HEK293 (cell line): ENCODE measurements around the gene COL15A1.
A peak's percentile ranks its signal among the peaks of the same experiment; 100 is the strongest.

Experiments
- AEBP2 ChIP-seq: fragments of 450-650 bp; formaldehyde crosslinking; IDR thresholded peaks from 2 replicates; pipeline ENCODE4 v1.5.1; 2016; ENCODE audit warnings: missing biosample characterization, missing genetic modification characterization, borderline replicate concordance
- BCL6B ChIP-seq: fragments of 450-650 bp; formaldehyde crosslinking; IDR thresholded peaks from 2 replicates; pipeline ENCODE4 v1.5.1; 2017; ENCODE audit warnings: missing biosample characterization, missing genetic modification characterization
- CTCF ChIP-seq: fragments of 450-650 bp; formaldehyde crosslinking; IDR thresholded peaks from 2 replicates; pipeline ENCODE4 v1.5.1; 2016; ENCODE audit warnings: missing biosample characterization, missing genetic modification characterization
- KLF8 ChIP-seq: fragments of 450-650 bp; formaldehyde crosslinking; IDR thresholded peaks from 2 replicates; pipeline ENCODE4 v1.5.1; 2016; ENCODE audit warnings: missing biosample characterization, missing genetic modification characterization
- REST ChIP-seq: fragments of 450-650 bp; formaldehyde crosslinking; IDR thresholded peaks from 2 replicates; pipeline ENCODE4 v1.5.1; 2016; ENCODE audit warnings: missing biosample characterization, missing genetic modification characterization
- SP2 ChIP-seq: fragments of 450-650 bp; formaldehyde crosslinking; IDR thresholded peaks from 2 replicates; pipeline ENCODE4 v1.5.1; 2016; ENCODE audit warnings: missing biosample characterization, missing genetic modification characterization
- SP3 ChIP-seq: fragments of 450-650 bp; formaldehyde crosslinking; IDR thresholded peaks from 2 replicates; pipeline ENCODE4 v1.5.1; 2016; ENCODE audit warnings: missing biosample characterization, missing genetic modification characterization
- ZBTB11 ChIP-seq: fragments of 450-650 bp; formaldehyde crosslinking; conservative IDR thresholded peaks from 2 replicates; pipeline ENCODE4 v1.5.1; 2016; ENCODE audit warnings: low read depth, missing biosample characterization, missing genetic modification characterization
- ZFHX2 ChIP-seq: fragments of 450-650 bp; formaldehyde crosslinking; conservative IDR thresholded peaks from 2 replicates; pipeline ENCODE4 v1.5.1; 2016; ENCODE audit warnings: missing biosample characterization, missing genetic modification characterization
- ZFP37 ChIP-seq: fragments of 450-650 bp; formaldehyde crosslinking; IDR thresholded peaks from 2 replicates; pipeline ENCODE4 v1.5.1; 2016; ENCODE audit warnings: missing biosample characterization, missing genetic modification characterization
- ZNF146 ChIP-seq: fragments of 450-650 bp; formaldehyde crosslinking; IDR thresholded peaks from 2 replicates; pipeline ENCODE4 v1.5.1; 2016; ENCODE audit warnings: missing biosample characterization, missing genetic modification characterization
- ZNF18 ChIP-seq: fragments of 450-650 bp; formaldehyde crosslinking; IDR thresholded peaks from 2 replicates; pipeline ENCODE4 v1.5.1; 2016; ENCODE audit warnings: missing biosample characterization, missing genetic modification characterization
- ZNF23 ChIP-seq: fragments of 450-650 bp; formaldehyde crosslinking; IDR thresholded peaks from 2 replicates; pipeline ENCODE4 v1.5.1; 2016; ENCODE audit warnings: missing biosample characterization, missing genetic modification characterization, borderline replicate concordance
- ZNF302 ChIP-seq: fragments of 450-650 bp; formaldehyde crosslinking; IDR thresholded peaks from 2 replicates; pipeline ENCODE4 v1.5.1; 2016; ENCODE audit warnings: missing biosample characterization, missing genetic modification characterization, low read depth
- ZNF366 ChIP-seq: fragments of 450-650 bp; formaldehyde crosslinking; conservative IDR thresholded peaks from 2 replicates; pipeline ENCODE4 v1.5.1; 2016; ENCODE audit warnings: missing biosample characterization, missing genetic modification characterization
- ZNF473 ChIP-seq: fragments of 450-650 bp; formaldehyde crosslinking; IDR thresholded peaks from 2 replicates; pipeline ENCODE4 v1.5.1; 2017; ENCODE audit warnings: missing biosample characterization, missing genetic modification characterization
- ZNF488 ChIP-seq: fragments of 450-650 bp; formaldehyde crosslinking; IDR thresholded peaks from 2 replicates; pipeline ENCODE4 v1.5.1; 2016; ENCODE audit warnings: missing biosample characterization, missing genetic modification characterization
- ZNF501 ChIP-seq: fragments of 450-650 bp; formaldehyde crosslinking; IDR thresholded peaks from 2 replicates; pipeline ENCODE4 v1.5.1; 2016; ENCODE audit warnings: missing biosample characterization, missing genetic modification characterization
- ZNF513 ChIP-seq: fragments of 450-650 bp; IDR thresholded peaks from 2 replicates; pipeline ENCODE4 v1.5.1; 2018; ENCODE audit warnings: missing biosample characterization, missing genetic modification characterization
- ZNF529 ChIP-seq: fragments of 450-650 bp; formaldehyde crosslinking; IDR thresholded peaks from 2 replicates; pipeline ENCODE4 v1.5.1; 2017; ENCODE audit warnings: missing genetic modification characterization, missing biosample characterization; ENCODE audit not compliant: insufficient replicate concordance
- ZNF768 ChIP-seq: fragments of 450-650 bp; formaldehyde crosslinking; IDR thresholded peaks from 2 replicates; pipeline ENCODE4 v1.5.1; 2018; ENCODE audit warnings: missing biosample characterization, mild to moderate bottlenecking, missing genetic modification characterization
- ZNF791 ChIP-seq: fragments of 450-650 bp; formaldehyde crosslinking; IDR thresholded peaks from 2 replicates; pipeline ENCODE4 v1.5.1; 2016; ENCODE audit warnings: missing biosample characterization, missing genetic modification characterization
- ZSCAN23 ChIP-seq: fragments of 450-650 bp; formaldehyde crosslinking; IDR thresholded peaks from 2 replicates; pipeline ENCODE4 v1.5.1; 2016; ENCODE audit warnings: missing biosample characterization, missing genetic modification characterization

Gene COL15A1

GRCh38 chr9:99105152-99106043 is 161.7 kb downstream of the COL15A1 start (continued):
- TF ChIP-seq ZNF488, result no peak
- TF ChIP-seq ZNF302 (tag by site-specific recombination), result no peak
- peak; percentile 71; the same call in 1 of the 2 replicates for TF ChIP-seq KLF8 (tag by site-specific recombination)
- no peak for TF ChIP-seq ZNF366
- TF ChIP-seq SP2, result peak; percentile 68
- no peak for TF ChIP-seq ZBTB11 (tag by site-specific recombination)
- no peak for TF ChIP-seq ZNF473
- no peak for TF ChIP-seq REST (tag by site-specific recombination)
- TF ChIP-seq SP3 (tag by site-specific recombination), result peak; percentile 75
- no peak for TF ChIP-seq ZNF529 (tag by site-specific recombination)
- TF ChIP-seq ZNF501 (tag by site-specific recombination), result no peak
- TF ChIP-seq ZFHX2, result peak; percentile 83
- no peak for TF ChIP-seq ZSCAN23 (tag by site-specific recombination)
- TF ChIP-seq ZNF768 (tag by site-specific recombination), result no peak
- no peak for TF ChIP-seq ZNF23 (tag by site-specific recombination)
- no peak for TF ChIP-seq ZNF18
- TF ChIP-seq ZNF146 (tag by site-specific recombination), result no peak
- no peak for TF ChIP-seq CTCF (tag by site-specific recombination)
- no peak for TF ChIP-seq ZNF791 (tag by site-specific recombination)
- no peak for TF ChIP-seq AEBP2
- TF ChIP-seq ZNF513 (tag by site-specific recombination), result no peak
- no peak for TF ChIP-seq BCL6B (tag by site-specific recombination)
- TF ChIP-seq ZFP37 (tag by site-specific recombination), result no peak
